ENCODE results near the gene CCDC183.
"Not testable (repeated sequence)": the region's sequence is repeated elsewhere in the genome, so short reads cannot be mapped to it uniquely, and the experiment has no call there.

Gene CCDC183

DNA sequence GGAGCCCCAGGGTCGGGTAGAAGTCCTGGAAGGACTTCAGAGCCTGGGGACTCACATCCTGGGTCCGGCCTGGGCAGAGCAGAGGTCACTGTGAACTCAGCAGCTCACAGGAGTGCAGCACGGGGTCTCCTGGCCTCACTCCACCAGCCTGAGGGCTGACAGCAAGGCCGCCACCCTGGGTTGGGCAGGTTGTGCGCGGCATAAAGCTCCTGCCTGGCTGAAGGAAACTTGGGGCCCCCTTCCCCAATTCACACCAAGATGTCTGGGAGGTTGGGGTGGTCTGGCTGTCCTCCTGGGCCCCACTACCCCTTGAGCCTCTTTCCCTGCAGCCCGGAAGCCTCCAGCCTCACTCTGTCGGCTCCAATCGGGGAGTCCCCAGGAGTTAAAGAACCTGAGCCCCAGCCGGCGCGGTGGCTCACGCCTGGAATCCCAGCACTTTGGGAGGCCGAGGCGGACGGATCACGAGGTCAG, 33.9 kb upstream of the CCDC183 start:
- Histone ChIP-seq H3K9me3 (replicated peaks; ENCODE audit: low read length) (no peaks in the 10 kb centered on the region), H3K9ac (ENCODE audit: low read depth, low read length) (no peak overlapping the region), H3K27me3 (ENCODE audit: control insufficient read depth, insufficient read depth, low read length) (peaks cover 22% of the 10 kb centered on the region), H3K4me2 (ENCODE audit: low read length) (no peak overlapping the region), H3K4me3 (ENCODE audit: low read length) (no peak overlapping the region), H3K36me3 (ENCODE audit: insufficient read depth, low read length) (no peaks in the 10 kb centered on the region), H3K4me1 (ENCODE audit: control insufficient read depth, insufficient read depth, low read length) (peaks cover 13% of the 10 kb centered on the region)

DNA sequence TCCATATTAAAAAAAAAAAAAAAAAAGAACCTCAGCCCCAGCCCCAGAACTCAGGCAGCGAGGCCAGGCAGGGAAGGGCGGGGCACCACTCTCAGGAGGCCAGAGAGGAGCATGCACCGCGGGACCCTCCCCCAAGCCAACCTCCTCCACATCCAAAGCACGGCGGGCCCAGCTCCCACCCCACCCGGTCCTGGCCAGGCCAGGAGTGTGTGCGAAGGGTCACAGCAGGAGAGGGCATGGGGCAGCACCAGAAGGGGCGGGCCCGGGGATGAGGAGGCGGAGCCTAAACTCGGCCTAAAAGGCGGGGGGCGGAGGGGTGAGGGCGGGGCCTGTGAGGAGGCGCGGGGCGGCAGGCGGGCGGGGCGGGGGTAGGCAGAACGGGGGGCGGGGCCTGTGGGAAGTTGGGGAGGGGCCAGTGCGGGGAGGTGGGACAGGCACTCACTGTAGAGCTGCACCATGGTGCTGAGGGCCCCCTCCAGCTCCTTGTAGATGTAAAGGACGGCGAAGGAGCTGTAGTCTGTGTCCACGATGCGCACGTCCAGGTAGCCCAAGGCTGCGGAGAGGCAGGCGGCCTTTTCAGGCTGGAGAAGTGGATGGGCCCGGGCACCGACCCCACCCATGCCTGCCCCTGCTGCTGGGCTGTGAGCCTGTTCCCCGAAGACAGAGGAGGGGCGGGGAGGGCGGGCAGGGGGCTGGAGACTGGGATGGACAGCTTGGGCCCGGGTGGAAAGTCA, 33.1 kb upstream of the CCDC183 start:
- Histone ChIP-seq H3K27me3 (ENCODE audit: control insufficient read depth, insufficient read depth, low read length) (peaks cover 23% of the 10 kb centered on the region), H3K9me3 (replicated peaks; ENCODE audit: low read length) (no peaks in the 10 kb centered on the region), H3K4me3 (ENCODE audit: low read length) (no peak overlapping the region), H3K4me2 (ENCODE audit: low read length) (no peak overlapping the region), H3K36me3 (ENCODE audit: insufficient read depth, low read length) (no peaks in the 10 kb centered on the region), H3K9ac (ENCODE audit: low read depth, low read length) (no peak overlapping the region), H3K4me1 (ENCODE audit: control insufficient read depth, insufficient read depth, low read length) (peaks cover 5% of the 10 kb centered on the region)

- no peak overlapping the region for H3K4me3 ChIP-seq (ENCODE audit: low read length)
- H3K9me3 ChIP-seq (replicated peaks; ENCODE audit: low read length): no peaks in the 10 kb centered on the region
- no peak overlapping the region for H3K9ac ChIP-seq (ENCODE audit: low read depth, low read length)
- H3K27me3 ChIP-seq (ENCODE audit: control insufficient read depth, insufficient read depth, low read length): peaks cover 22% of the 10 kb centered on the region
- no peak overlapping the region for H3K4me2 ChIP-seq (ENCODE audit: low read length)
- H3K36me3 ChIP-seq (ENCODE audit: insufficient read depth, low read length): no peaks in the 10 kb centered on the region
- peaks cover 3% of the 10 kb centered on the region for H3K4me1 ChIP-seq (ENCODE audit: control insufficient read depth, insufficient read depth, low read length)
These were observed 32.5 kb upstream of the CCDC183 start for GRCh38 chr9:136763649-136764035.

DNA sequence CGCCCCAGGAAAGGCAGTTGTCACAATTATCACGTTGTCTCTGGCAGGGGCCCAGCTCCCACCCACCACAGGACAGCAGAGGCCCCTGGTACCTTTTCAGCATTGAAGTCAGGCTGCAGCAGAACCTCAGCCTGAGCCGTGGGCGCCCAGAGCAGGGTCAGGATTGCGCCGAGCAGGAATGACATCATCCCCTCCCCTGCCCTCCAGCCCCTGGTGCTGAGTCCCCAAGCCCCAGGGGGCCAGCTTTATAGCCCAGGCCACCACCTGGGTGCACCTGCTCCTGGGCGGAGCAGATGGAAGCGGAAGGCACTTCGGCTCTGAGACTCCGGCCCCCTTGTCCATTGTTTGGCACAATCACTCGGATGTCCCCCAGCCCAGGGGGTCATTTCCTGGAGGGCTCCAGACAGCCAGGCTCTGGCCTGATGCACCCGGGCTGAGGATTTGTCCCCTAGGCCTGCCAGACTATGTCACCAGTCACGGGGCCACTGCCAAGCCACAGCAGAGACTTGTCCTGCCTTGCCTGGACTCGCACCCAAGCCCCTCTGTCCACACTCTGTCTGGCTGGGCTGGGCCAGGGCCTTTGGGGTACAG, 31.7 kb upstream of the CCDC183 start, which contains the start of gene LCN15:
TSS of gene LCN15 (minus strand) at position 218 of the 591 bp plus-strand sequence. CDS start at position 188, 30 bp downstream.
- H3K4me3 ChIP-seq (ENCODE audit: low read length): no peak within 1 kb of the TSS
- peaks cover 3% of the 10 kb centered on the region for H3K4me1 ChIP-seq (ENCODE audit: control insufficient read depth, insufficient read depth, low read length)
- no peaks in the 10 kb centered on the region for H3K36me3 ChIP-seq (ENCODE audit: insufficient read depth, low read length)
- no peaks in the 10 kb centered on the region for H3K9me3 ChIP-seq (replicated peaks; ENCODE audit: low read length)
- peaks cover 22% of the 10 kb centered on the region for H3K27me3 ChIP-seq (ENCODE audit: control insufficient read depth, insufficient read depth, low read length)
- H3K4me2 ChIP-seq (ENCODE audit: low read length): no peak within 1 kb of the TSS
- no peak within 1 kb of the TSS for H3K9ac ChIP-seq (ENCODE audit: low read depth, low read length)

- peaks cover 20% of the 10 kb centered on the region for H3K27me3 ChIP-seq (ENCODE audit: control insufficient read depth, insufficient read depth, low read length)
These were observed 31.1 kb upstream of the CCDC183 start for GRCh38 chr9:136765041-136765440.

DNA sequence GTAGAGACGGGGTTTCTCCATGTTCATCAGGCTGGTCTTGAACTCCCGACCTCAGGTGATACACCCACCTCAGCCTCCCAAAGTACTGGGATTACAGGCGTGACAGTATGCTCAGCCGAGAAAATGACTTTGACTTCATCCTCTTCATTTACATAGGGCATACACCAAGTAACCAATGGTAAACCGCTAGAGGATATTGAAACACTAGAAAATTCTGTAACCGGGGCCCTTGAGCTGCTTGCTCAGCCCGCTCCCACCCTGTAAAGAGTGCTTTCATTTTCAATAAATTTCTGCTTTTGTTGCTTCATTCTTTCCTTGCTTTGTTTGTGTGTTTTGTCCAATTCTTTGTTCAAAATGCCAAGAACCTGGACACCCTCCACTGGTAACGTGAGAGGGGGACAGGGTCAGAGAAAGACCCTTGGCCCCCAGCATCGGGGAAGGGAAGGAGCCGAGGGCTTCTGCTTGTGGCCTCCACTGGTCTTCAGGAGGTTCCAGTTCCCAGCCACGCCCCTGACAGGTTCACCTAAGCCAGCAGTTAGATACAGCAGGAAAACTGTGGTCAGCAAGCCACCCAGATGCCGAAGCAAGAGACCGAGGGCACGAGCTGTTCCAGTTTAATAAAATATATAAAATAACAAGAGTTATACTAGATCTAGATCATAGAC, 30.3 kb upstream of the CCDC183 start:
- H3K36me3 ChIP-seq (ENCODE audit: insufficient read depth, low read length); H3K4me2 ChIP-seq (ENCODE audit: low read length); H3K9ac ChIP-seq (ENCODE audit: low read depth, low read length); H3K4me1 ChIP-seq (ENCODE audit: control insufficient read depth, insufficient read depth, low read length); H3K9me3 ChIP-seq (replicated peaks; ENCODE audit: low read length); H3K4me3 ChIP-seq (ENCODE audit: low read length): not testable (repeated sequence)
- H3K27me3 ChIP-seq (ENCODE audit: control insufficient read depth, insufficient read depth, low read length): peaks cover 18% of the 10 kb centered on the region

More at GRCh38 chr9:136765041-136765440, 31.1 kb upstream of the CCDC183 start:
- H3K9me3 ChIP-seq (replicated peaks; ENCODE audit: low read length): no peaks in the 10 kb centered on the region
- no peak overlapping the region for H3K4me3 ChIP-seq (ENCODE audit: low read length)
- no peak overlapping the region for H3K9ac ChIP-seq (ENCODE audit: low read depth, low read length)
- H3K4me2 ChIP-seq (ENCODE audit: low read length): no peak overlapping the region
- H3K4me1 ChIP-seq (ENCODE audit: control insufficient read depth, insufficient read depth, low read length): peaks cover 3% of the 10 kb centered on the region
- H3K36me3 ChIP-seq (ENCODE audit: insufficient read depth, low read length): no peaks in the 10 kb centered on the region

GRCh38 chr9:136766410-136767120, 29.6 kb upstream of the CCDC183 start:
- H3K4me1 ChIP-seq (ENCODE audit: control insufficient read depth, insufficient read depth, low read length); H3K4me3 ChIP-seq (ENCODE audit: low read length); H3K9me3 ChIP-seq (replicated peaks; ENCODE audit: low read length); H3K9ac ChIP-seq (ENCODE audit: low read depth, low read length); H3K4me2 ChIP-seq (ENCODE audit: low read length); H3K36me3 ChIP-seq (ENCODE audit: insufficient read depth, low read length): not testable (repeated sequence)
- H3K27me3 ChIP-seq (ENCODE audit: control insufficient read depth, insufficient read depth, low read length): peaks cover 21% of the 10 kb centered on the region

- Histone ChIP-seq H3K9ac (ENCODE audit: low read depth, low read length) (no peak overlapping the region), H3K27me3 (ENCODE audit: control insufficient read depth, insufficient read depth, low read length) (peaks cover 15% of the 10 kb centered on the region), H3K4me2 (ENCODE audit: low read length) (no peak overlapping the region), H3K4me3 (ENCODE audit: low read length) (no peak overlapping the region), H3K4me1 (ENCODE audit: control insufficient read depth, insufficient read depth, low read length) (no peaks in the 10 kb centered on the region), H3K9me3 (replicated peaks; ENCODE audit: low read length) (peaks cover 2% of the 10 kb centered on the region), H3K36me3 (ENCODE audit: insufficient read depth, low read length) (no peaks in the 10 kb centered on the region)
These were observed 26.4 kb upstream of the CCDC183 start for GRCh38 chr9:136769710-136770191.

GRCh38 chr9:136771907-136772415, 24.2 kb upstream of the CCDC183 start:
- Histone ChIP-seq H3K36me3 (ENCODE audit: insufficient read depth, low read length) (no peaks in the 10 kb centered on the region), H3K4me3 (ENCODE audit: low read length) (no peak overlapping the region), H3K4me2 (ENCODE audit: low read length) (no peak overlapping the region), H3K4me1 (ENCODE audit: control insufficient read depth, insufficient read depth, low read length) (no peaks in the 10 kb centered on the region), H3K9ac (ENCODE audit: low read depth, low read length) (no peak overlapping the region), H3K27me3 (ENCODE audit: control insufficient read depth, insufficient read depth, low read length) (peaks cover 18% of the 10 kb centered on the region), H3K9me3 (replicated peaks; ENCODE audit: low read length) (peaks cover 2% of the 10 kb centered on the region)

- Histone ChIP-seq H3K36me3 (ENCODE audit: insufficient read depth, low read length) (no peaks in the 10 kb centered on the region), H3K9ac (ENCODE audit: low read depth, low read length) (no peak overlapping the region), H3K27me3 (ENCODE audit: control insufficient read depth, insufficient read depth, low read length) (peaks cover 26% of the 10 kb centered on the region), H3K4me2 (ENCODE audit: low read length) (no peak overlapping the region), H3K4me3 (ENCODE audit: low read length) (no peak overlapping the region), H3K4me1 (ENCODE audit: control insufficient read depth, insufficient read depth, low read length) (no peaks in the 10 kb centered on the region), H3K9me3 (replicated peaks; ENCODE audit: low read length) (peaks cover 2% of the 10 kb centered on the region)
These were observed 22.6 kb upstream of the CCDC183 start for GRCh38 chr9:136773386-136774044.
